Panc1 (cell line): Measurements from ENCODE around the gene TDO2. TPM values are rescaled to one million over a fixed set of nuclear protein-coding genes. Genes with fewer than 3 reads are reported as not detected.

Experiments used
- ATAC-seq: fragments of 200-7000 bp; cut with Tn5 transposase; 2 replicates; pipeline ENCODE4 v1.9.1; 2020; ENCODE audit warnings: mild to moderate bottlenecking, moderate library complexity
- BruUV-seq: library from RNA; stranded (reverse); fragments of 400-500 nt; replicated peaks from 2 replicates; lab custom pipeline; 2021; lab: Mats Ljungman, UMichigan
- CTCF ChIA-PET: fragments of 300-600 bp; sonication (Branson Sonifier 250); formaldehyde crosslinking; loops from one replicate; lab custom pipeline; 2022; ENCODE audit warnings: antibody characterized with exemption; lab: Charles Lee
- POLR2A ChIA-PET: fragments of 300-600 bp; sonication (Branson Sonifier 250); formaldehyde crosslinking; loops from one replicate; lab custom pipeline; 2022; ENCODE audit warnings: antibody characterized with exemption; lab: Charles Lee
- DNase-seq: peaks from one replicate; pipeline ENCODE4 v3.0.0-alpha.2; 2010; ENCODE audit warnings: low read depth, low spot score
- H3K27ac ChIP-seq: 2 replicates; pipeline ENCODE4 v1.5.1; 2011; ENCODE audit warnings: mild to moderate bottlenecking, low read length, inconsistent platforms
- H3K27me3 ChIP-seq: fragments of 200-500 bp; sonication (Bioruptor generic); 2 replicates; pipeline ENCODE4 v1.6.0; 2014; ENCODE audit warnings: low read length, inconsistent platforms; ENCODE audit not compliant: control insufficient read depth, insufficient read depth
- H3K36me3 ChIP-seq: fragments of 200-500 bp; sonication (Bioruptor generic); 2 replicates; pipeline ENCODE4 v1.5.1; 2014; ENCODE audit warnings: inconsistent platforms, mild to moderate bottlenecking, low read length, moderate library complexity; ENCODE audit not compliant: control insufficient read depth, insufficient read depth
- H3K4me1 ChIP-seq: 2 replicates; pipeline ENCODE4 v1.5.1; 2011; ENCODE audit warnings: inconsistent platforms, mild to moderate bottlenecking, low read length, moderate library complexity; ENCODE audit not compliant: control insufficient read depth, insufficient read depth
- H3K4me3 ChIP-seq, 2 experiments: 2 replicates each; pipeline ENCODE4 v1.5.1; 2011 to 2012; ENCODE audit warnings: low read depth in 2 of 2, low read length in 2 of 2, mild to moderate bottlenecking in 2 of 2, inconsistent platforms in 1 of 2, moderate library complexity in 1 of 2
- H3K9me3 ChIP-seq: fragments of 200-500 bp; sonication (Bioruptor generic); 2 replicates; pipeline ENCODE4 v1.5.1; 2014; ENCODE audit warnings: low read depth, mild to moderate bottlenecking, inconsistent platforms, low read length, moderate library complexity; ENCODE audit not compliant: control insufficient read depth, insufficient read depth
- POLR2AphosphoS5 ChIP-seq: IDR thresholded peaks from 2 replicates; pipeline ENCODE4 v1.6.1; 2012; ENCODE audit warnings: mild to moderate bottlenecking, low read depth, low read length, moderate library complexity
- REST ChIP-seq, 2 experiments: IDR thresholded peaks; 2 replicates each; pipeline ENCODE4 v1.6.1; 2011 to 2012; ENCODE audit warnings: low read depth in 2 of 2, control low read depth in 1 of 2, low read length in 1 of 2, mild to moderate bottlenecking in 1 of 2, moderate library complexity in 1 of 2; ENCODE audit not compliant: insufficient read depth in 1 of 2
- SIN3A ChIP-seq: IDR thresholded peaks from 2 replicates; pipeline ENCODE4 v1.6.1; 2012; ENCODE audit warnings: low read depth, mild to moderate bottlenecking, low read length, moderate library complexity, borderline replicate concordance; ENCODE audit not compliant: insufficient read depth
- TCF7L2 ChIP-seq: IDR thresholded peaks from 2 replicates; pipeline ENCODE4 v1.6.1; 2011; ENCODE audit warnings: mild to moderate bottlenecking, low read depth, low read length, inconsistent platforms
- in situ Hi-C: cut with HindIII; loops from 2 replicates; pipeline ENCODE4 v1.10.0; 2016; ENCODE audit warnings: low sequenced_read_pairs, low pct_unique_long_range_greater_than_20kb
- intact Hi-C: fragments of 100-400 bp; cut with micrococcal nuclease; formaldehyde crosslinking; loops from one replicate; pipeline ENCODE4 v1.10.0; 2022; ENCODE audit not compliant: unreplicated experiment
- total RNA-seq: library from RNA; stranded (reverse); gene quantifications from one replicate; pipeline ENCODE4 v1.2.1, GENCODE V29; 2021; ENCODE audit not compliant: unreplicated experiment
- TF ChIP-seq, protein P1 (sequence below): fragments of 450-650 bp; IDR thresholded peaks from 2 replicates; pipeline ENCODE4 v1.5.1; 2017; ENCODE audit warnings: mild to moderate bottlenecking

TDO2 gene
- total RNA-seq, 1 experiment from 2014 or later = 0.13 TPM

- ATAC-seq (no peak), DNase-seq (no peak)
- Histone ChIP-seq H3K27me3 (no peaks in the 10 kb centered on the region), H3K4me1 (no peaks in the 10 kb centered on the region), H3K9me3 (no peaks in the 10 kb centered on the region), H3K27ac (no peak overlapping the region), H3K4me3 (no peak overlapping the region), H3K36me3 (no peaks in the 10 kb centered on the region)
- no TSS peak for BruUV-seq
- ChIA-PET CTCF (no interaction called here), POLR2A (no interaction called here)
- intact Hi-C loops = no loop called here
- TF ChIP-seq POLR2AphosphoS5 = no peak
- TF ChIP-seq SIN3A = no peak
- no peak for TF ChIP-seq REST (IDR thresholded peaks at IDR 0.05; ENCODE audit: insufficient read depth in 1 of 2, low read depth in 2 of 2, low read length in 1 of 2)
- TF ChIP-seq TCF7L2 = no peak
- TF ChIP-seq, protein P1, sequence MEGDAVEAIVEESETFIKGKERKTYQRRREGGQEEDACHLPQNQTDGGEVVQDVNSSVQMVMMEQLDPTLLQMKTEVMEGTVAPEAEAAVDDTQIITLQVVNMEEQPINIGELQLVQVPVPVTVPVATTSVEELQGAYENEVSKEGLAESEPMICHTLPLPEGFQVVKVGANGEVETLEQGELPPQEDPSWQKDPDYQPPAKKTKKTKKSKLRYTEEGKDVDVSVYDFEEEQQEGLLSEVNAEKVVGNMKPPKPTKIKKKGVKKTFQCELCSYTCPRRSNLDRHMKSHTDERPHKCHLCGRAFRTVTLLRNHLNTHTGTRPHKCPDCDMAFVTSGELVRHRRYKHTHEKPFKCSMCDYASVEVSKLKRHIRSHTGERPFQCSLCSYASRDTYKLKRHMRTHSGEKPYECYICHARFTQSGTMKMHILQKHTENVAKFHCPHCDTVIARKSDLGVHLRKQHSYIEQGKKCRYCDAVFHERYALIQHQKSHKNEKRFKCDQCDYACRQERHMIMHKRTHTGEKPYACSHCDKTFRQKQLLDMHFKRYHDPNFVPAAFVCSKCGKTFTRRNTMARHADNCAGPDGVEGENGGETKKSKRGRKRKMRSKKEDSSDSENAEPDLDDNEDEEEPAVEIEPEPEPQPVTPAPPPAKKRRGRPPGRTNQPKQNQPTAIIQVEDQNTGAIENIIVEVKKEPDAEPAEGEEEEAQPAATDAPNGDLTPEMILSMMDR = no peak
- in situ Hi-C loops = no loop called here
These were observed 60.8 kb downstream of the TDO2 start for GRCh38 chr4:155964016-155964891.

GRCh38 chr4:155966171-155966570, 62.7 kb downstream of the TDO2 start:
- no peak overlapping the region for H3K27ac ChIP-seq
- BruUV-seq = no TSS peak
- H3K4me1 ChIP-seq = no peaks in the 10 kb centered on the region
- TF ChIP-seq POLR2AphosphoS5 = no peak
- TF ChIP-seq TCF7L2 = no peak
- TF ChIP-seq REST (IDR thresholded peaks at IDR 0.05; ENCODE audit: insufficient read depth in 1 of 2, low read depth in 2 of 2, low read length in 1 of 2) = no peak
- TF ChIP-seq, protein P1 = no peak
- TF ChIP-seq SIN3A = no peak
- DNase-seq (no peak), ATAC-seq (no peak)
- intact Hi-C loops = no loop called here
- no peak overlapping the region for H3K4me3 ChIP-seq
- ChIA-PET CTCF (no interaction called here), POLR2A (no interaction called here)
- no peaks in the 10 kb centered on the region for H3K9me3 ChIP-seq
- in situ Hi-C loops = no loop called here
- H3K36me3 ChIP-seq = no peaks in the 10 kb centered on the region
- H3K27me3 ChIP-seq = no peaks in the 10 kb centered on the region
